Left kidney (tissue), 2 donors: ENCODE data around the gene PPP1CA. TPM values are rescaled to one million over a fixed set of nuclear protein-coding genes. Genes with fewer than 3 reads are reported as not detected.

Experiments used
- DNase-seq: peaks from one replicate; pipeline ENCODE4 v3.0.0-alpha.2; 2013
- polyA plus RNA-seq: library from polyadenylated mRNA; unstranded; fragments of 120-200 nt; gene quantifications from one replicate; pipeline ENCODE4 v1.2.1, GENCODE V29; 2013; ENCODE audit not compliant: insufficient read length

Gene PPP1CA
- polyA plus RNA-seq, 1 donor: 154 TPM

DNA sequence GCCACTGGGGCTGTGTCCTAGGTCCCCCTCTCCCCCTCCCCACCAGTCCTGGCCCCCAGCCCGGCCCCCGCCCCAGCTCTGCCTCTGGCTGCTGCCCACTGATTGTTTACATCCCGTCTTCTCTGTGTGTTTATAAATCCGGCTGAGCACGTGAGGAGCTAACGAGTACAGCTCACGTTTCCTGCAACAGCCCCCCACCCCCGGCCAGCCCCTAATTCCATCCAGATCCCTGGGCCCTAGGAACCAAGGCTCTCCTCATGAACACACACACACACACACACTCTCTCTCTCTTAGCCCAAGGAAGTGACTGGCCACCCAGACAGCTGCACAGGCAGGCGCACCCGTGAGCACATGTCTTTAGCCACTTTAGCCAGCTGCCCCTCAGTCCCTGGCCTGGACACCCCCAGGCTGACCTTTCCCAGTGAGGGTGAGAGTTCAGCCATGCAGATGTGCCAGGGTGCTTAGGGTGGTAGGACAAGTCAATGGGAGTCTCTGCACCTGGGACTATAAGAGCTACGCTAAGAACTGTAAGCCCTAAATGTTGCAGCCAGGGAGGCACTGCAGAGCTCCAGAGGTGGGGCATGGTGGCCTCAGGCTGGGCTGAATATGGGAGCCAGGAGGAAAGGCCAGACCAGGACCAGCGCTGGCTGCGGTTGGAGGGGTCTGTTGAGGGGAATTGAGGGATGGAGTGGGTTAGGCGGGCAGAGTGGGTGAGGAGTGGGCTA, 31.1 kb downstream of the PPP1CA start:
- DNase-seq: no peak

DNA sequence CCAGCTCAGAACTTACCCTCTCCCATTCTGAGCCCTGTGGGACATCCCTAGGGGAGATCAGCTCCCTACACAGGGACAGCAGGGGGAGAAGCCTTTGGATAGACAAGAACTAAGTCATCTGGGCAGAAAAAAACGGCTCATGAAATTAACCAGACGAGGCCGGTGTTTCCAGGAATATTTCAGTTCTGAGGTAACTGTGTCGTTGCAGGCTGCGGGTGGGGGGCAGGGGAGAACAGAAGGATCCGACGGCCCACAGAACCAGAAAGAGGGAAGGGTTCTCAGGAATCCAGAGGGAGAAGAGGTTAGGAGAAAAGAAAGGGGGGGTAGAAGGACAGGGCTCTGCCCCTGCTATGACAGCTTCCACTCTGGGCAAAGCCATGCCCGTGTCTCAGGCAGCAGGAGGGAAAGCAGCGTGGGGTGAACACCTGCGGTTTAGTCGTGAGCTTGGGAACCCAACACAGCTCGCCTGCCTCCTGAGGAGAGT, 31.8 kb downstream of the PPP1CA start:
- no peak for DNase-seq

DNA sequence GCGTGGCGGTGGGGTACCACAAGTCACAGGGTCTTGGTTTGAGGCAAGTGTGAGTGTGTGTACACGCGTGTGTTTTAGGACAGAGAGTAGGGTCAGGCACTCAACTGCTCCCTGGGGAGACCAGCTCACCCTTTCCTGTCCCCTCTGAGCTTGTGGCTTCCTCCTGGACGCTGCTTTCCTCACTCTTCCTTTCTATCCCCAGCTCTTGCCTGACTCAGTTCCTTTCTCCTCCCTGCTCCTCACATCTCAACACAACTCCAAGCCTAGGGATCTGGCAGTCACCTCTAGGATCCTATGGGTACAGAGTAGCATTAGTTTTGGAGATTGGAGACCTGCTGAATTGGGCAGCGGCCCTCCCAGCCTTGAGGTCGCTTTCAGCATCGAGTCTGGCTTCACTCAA, 32.4 kb downstream of the PPP1CA start:
- no peak for DNase-seq

DNA sequence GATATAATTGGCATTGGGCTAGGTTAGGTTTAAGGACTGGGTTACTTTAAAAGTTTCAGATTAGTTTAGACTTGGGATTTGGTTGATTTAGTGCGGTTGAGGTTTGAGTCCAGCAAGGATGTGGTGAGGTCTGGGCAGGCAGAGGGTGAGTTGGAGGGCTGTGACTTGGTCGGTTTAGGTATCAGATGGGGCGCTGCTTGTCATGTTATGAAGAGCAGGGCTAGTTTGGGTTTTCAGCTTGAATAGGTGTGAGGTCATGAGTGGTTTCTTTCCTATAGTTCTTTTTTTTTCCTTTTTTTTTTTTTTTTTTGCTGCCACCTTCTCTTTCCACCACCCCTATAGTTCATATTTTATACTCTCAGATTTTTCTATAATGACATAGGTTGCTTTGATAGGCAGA, 33.0 kb downstream of the PPP1CA start:
- no peak for DNase-seq

DNA sequence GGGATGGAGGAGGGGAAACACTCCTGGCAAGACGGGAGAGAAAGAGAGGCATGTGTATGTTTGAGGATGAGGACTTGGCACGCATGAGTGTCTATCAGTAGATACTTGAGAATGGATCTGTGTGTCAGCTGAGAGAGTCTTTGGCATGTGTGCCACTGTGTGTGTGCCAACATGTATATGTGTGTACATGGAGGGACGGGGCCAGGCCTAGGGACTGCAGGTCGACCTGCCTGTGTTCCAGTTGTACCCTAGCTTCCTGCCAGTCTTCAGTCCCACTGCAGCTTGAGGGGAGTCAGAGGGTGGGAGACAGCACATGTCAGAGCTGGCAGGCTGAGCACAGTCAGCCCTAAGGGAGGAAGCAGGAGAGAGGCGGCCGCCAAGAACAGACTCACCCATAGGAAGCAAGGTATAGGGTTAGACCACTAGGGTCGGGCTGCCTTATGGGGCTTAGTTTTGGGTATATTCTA, 33.9 kb downstream of the PPP1CA start:
- no peak for DNase-seq

DNA sequence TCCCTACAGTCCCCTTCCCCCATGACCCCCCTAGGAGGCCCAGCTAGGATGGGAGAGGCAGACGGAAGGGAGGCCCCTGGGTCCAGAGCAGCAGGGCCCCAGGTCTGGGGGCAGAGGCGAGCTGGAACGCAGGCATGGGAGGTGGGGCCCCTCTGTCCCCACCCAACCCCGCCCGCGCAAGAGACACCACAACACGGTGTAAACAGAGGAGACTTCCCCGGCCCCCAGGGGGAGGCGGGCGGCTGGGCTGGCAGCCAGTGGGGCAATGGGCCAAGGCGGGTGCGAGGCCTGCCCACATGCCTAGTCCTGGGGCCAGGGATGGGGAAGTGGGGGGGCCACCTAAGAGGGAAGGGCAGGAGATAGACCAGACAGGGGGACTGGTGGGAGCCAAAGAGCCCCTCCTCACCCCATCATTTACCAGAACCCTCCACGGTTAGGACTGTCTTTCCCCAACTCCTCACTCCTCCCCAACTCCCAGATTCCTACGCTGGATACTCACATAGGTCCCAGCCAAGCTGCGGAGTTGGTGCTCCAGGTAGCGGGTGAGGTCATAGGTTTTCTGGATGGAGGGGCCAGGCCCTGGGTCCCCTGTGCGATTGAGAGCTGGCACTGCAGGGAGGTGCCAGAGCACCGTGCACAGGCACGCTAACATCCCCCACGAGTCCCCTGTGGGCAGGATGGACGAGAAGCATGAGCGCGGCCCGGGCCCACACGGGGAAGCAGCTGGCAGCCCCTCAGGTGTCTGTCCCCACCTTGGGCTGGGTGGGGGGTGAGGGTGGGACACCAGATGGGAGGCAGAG, 34.5 kb downstream of the PPP1CA start:
- no peak for DNase-seq

DNA sequence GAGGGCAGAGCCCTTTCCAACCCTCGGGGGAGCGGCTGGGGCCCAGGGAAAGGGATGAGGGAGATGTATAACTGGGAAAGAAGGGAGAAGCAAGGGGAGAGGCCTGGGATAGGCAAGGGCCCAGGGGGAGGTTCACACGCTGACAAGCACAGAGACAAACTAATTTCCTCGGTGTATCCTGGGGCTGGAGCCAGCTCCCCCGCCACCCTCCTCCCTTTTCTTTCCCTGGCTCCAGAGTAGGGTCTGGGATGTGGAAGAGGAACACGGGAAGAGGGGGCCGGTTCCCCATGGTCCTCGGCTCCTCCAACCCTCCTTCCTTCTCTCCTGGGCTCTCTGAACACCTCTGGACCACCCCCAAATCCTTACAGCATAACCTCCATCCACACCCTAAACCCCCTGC, 35.1 kb downstream of the PPP1CA start:
- no peak for DNase-seq

DNA sequence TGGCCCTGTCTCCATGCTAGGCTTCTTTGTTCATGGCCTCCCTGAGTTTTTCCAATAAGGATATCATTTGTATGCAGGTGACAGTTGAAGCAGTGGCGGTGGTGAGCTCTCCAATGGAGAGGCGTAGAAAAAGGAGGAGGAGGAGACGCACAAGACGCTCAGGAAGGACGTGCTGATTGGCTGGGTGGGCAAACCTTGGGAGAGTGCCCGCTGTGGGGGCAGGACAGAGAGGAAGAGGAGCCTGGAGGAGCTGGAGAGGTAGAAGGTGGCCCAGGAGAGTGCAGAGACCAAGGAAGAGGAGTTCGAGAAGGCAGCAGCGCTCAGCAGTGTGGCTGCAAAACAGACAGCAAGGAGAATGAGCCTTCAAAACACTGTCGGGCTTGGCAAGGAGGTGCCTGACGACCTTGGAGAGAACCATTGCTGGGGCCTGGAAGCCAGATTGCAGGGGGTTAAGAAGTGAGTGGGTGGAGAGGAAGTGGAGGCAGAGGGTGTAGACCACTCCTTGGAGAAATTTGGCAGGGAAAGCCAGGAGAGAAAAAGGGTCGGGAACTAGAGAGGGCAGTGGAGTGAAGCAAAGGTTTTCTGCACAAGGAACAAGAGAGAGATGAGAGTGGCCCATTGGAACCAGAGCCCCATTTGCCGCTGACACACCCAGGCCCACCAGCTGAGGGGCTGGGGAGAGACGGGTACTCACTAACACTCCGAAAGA, 35.8 kb downstream of the PPP1CA start:
- no peak for DNase-seq

DNA sequence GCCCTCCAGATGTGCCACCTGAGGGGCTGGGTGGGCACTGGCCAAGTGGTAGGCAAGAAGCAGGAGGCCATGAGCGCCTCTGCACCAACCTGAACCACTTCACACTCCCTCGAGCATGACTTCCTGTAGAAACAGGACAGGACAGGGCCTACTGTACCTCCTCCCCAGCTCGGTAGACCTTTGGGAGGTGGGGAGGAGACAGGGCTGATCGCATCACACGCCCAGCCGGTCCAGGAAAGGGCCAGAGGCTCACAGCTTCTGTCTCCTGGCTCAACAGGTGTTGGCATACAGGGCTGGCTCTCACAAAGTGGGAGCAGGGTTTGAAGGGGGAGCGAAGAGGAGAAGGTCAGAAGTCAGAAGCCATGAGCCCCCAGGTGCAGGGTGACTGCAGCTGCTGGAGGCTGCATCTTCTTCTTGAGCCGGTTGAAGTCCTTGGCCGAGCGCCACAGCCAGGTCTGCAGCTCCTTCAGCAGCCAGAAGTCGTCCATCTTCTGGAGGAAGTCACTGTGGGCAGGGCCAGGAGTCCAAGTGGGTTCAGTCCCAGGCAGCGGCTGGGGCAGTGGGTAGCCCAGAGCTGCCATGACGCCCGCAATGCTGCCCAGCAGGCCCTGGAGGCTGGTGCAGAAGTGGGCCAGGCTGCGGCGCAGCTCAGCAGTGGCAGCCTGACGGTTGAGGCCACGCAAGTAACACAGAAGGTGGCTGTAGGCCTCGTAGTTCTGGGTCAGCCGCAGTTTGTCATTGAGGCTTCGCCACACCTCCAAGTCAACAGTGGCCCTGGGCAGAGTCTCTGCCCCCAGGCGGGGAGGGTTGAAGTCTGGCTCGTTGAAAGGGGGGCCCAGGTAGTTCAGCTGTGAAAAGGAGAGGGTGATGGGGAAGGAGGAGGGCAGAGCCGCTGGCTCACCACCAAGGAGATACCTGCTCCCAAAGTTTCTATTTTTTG, 36.6 kb downstream of the PPP1CA start:
- DNase-seq: no peak

DNA sequence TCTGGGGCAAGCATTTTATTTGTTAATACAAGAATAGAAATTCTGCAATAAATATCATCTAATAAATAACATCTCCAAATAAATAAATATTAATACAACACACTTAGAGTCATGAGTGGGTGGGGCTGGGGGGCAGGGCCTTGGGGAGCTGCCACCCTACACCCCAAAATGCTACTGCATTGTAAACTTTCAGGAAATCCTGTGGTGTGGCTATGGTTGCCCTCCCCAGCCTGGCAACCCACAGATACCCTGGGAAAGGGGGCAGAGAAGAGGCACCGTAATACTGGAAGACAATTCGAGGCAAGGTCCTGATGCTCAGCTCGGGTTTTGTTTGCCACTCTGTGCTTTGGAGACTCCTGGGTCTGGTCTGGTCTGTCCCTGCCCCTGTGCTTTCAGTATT, 37.5 kb downstream of the PPP1CA start:
- no peak for DNase-seq

DNA sequence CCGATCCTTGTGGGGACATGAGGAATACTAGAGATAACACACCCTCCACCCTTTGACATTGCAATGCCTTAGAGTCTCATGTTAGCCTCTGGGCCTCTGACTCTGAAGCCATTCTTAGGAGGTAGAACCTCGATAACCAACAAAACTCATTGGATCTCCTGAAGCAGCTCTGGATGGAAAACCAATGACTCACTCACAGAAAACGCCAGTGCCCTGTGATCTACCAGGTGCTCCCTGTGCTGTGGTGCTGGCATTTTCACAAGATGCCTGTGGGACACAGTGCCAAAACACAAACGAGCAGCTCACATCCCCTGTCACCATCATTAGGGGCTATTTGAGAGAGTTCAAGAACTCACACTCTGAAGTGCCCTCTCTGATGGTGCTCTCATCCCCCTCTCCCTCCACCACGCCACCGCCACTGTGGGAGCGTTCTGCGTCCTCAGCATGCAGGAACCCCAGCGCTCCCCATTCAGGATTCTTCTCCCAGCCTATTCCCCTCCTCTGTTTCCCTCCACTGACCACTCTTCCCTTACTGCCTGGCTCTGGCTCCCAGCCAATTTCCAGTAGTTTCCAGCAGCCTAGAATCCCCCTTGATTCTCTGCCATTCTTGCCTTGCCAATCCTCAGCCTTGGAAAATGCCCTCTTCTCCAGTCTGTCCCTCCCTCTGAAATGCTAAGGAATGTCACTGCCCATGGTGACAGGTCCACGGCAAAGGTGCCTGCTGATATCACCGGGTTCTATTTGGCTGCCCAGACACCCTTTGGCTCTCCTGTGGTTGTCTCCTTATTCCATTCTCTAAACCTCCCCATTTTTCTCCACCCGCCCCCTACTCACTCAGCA, 43.6 kb downstream of the PPP1CA start:
- no peak for DNase-seq

DNA sequence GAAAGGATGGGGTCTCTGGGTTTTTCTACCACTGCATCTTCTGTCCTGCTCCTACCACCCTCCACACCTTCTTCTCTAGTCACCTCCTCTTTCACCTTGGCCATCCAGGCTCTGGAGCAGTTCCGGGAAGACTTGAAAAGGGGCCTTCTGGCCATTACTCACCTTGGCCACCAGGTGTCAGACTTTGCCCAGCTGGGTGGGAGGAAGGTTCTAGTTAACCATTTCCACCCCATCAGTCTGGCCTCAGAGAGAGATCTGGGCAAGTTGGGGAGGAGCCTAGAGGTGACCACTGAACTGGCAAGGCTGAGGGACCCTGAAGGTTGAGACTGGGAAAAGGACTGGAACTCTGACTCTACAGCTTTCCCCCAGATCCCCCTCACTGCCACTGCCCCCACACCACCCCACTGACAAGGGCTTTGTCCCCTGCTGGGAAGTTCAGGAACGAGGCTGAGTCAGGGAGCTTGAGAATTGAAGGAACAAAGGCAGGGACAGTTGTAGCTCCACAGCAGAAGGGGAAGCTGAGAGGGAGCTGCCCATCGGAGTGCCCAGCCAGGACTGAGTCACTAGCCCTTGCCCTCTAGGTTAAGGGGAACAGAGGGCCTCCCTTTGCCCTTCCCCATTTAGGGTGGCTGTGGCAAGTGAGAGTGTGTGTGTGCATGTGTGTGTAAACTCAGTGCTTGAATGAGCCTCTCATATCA, 44.6 kb downstream of the PPP1CA start:
- DNase-seq: peak; percentile 77

DNA sequence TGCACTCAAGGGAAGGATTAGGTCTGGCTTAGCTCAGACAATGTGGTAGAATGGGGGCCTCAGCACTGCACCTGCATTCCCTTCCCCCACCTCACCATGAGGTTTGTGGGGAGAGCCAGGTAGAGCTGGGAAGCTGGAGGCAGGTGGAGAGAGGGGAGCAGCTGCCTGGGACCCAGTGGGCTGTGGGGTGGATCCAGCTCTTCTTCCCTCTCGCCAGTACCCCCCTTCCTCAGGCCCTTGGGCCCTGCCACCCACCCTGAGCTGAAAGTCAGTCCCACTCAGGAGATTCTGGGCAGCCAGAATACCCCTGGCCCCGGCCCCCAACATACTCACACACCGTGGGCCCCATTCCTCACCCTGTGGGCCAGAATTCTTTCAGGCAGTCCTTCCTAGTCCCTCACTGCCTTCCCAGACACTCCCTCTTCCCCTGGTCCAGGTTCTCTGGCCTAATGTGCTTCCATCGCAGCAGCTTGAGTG, 45.2 kb downstream of the PPP1CA start:
- no peak for DNase-seq

DNA sequence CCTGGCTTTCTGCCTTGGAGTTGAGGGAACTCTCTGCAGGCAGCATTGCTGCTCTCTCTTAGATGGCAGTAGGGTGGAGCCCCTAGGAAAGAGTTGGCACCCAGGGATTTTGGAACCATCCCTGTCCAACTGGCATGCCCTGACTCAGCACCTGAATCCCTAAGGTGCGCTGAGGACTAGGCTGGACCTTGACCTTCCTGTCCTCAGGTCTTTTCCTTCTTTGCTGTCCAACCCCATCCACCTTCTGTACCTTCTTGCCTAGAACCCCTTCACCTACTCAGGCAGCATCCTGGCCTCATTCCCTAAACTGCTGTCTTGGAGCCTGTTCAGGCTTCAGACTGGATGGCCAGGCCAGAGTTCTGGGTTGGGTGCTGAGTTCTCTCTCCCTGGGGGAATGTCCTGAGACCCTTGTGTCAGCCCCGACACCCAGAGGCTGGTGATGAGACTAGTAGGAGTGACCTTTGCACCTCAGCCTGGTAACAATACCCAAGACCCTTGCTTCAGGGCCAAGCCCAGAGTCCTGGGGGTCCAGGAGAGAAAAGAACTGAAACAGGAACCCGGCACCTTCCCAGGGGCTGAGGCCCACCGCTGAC, 45.8 kb downstream of the PPP1CA start:
- no peak for DNase-seq

DNA sequence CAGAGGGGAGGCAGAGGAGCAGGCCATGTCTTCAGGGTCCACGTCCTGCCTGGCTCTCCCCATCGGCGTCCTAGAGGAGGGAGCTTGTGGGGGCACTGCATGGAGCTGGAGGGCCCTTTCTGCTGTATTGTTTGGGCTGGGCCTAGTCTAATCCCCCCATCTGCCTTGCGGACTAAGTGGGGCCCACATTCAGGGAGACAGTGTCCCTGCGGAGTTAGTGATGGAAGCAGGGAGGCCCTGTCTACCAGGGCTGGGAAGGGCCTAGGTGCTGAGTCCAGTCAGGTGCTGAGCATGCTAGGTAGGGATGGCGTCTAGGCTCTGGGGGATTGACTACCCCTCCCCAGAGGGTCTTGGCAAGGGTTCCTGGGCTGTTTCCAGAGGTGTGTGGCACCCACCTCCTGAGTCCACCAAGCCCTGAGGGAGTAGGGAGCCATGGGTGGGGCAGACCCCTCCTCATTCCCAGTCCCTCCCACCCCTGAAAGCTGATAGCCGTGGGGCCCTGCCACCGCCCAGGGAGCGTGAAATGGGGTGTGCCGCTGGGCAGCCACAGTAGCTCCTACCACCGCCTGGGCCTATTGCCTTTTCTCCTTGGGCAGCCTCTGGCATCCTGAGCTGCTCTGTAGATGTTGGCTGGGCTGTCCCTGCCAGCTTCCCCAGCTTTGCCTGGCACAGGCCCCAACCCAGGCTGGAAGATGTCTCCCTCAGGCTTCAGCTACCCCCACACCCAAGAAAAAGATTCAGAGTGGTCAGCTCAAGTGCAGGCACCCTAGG, 46.5 kb downstream of the PPP1CA start:
- DNase-seq: no peak

DNA sequence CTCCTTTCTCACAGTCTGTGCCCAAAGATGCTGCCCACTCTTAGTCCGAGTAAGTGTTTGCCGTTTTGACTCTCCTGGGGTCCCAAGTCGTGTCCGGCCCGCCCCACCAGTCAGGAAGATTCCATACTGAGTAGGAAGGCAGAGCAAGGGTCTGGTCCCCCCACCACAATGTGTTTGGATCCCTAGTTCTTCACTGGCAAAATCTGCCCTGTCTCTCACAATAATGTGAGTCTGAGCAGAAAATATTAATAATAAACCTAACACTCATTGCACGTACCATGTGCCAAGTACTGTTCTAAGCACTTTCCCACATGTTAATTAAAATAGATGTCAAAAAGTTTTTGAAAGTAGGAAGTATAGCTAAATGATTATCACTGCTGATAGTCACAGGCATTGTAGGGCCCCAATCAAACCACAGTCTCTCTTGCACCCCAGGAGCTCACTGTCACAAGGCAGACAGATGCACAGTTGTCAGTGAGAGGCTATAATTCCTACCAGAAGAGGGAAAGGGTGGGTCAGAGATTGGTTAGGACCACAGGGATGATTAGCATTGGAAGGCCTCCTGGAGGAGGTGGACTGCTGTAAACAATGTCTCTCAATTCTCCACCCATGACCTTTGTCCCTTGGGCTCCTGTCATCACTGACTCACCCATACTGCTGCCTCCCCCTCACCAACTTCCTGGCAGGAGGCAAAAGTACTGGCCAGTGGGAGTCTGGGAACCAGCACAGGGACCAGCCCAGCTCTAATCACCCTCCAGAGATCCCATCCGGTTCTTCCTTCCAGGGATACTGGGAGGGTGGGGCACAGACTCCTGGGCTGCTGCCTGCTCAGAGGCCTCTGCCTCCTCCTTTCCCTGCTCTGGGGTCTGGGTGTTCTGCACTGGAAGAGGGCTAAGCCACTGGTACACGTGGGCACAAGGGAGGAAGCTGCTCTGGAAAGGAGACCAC, 47.3 kb downstream of the PPP1CA start:
- no peak for DNase-seq

DNA sequence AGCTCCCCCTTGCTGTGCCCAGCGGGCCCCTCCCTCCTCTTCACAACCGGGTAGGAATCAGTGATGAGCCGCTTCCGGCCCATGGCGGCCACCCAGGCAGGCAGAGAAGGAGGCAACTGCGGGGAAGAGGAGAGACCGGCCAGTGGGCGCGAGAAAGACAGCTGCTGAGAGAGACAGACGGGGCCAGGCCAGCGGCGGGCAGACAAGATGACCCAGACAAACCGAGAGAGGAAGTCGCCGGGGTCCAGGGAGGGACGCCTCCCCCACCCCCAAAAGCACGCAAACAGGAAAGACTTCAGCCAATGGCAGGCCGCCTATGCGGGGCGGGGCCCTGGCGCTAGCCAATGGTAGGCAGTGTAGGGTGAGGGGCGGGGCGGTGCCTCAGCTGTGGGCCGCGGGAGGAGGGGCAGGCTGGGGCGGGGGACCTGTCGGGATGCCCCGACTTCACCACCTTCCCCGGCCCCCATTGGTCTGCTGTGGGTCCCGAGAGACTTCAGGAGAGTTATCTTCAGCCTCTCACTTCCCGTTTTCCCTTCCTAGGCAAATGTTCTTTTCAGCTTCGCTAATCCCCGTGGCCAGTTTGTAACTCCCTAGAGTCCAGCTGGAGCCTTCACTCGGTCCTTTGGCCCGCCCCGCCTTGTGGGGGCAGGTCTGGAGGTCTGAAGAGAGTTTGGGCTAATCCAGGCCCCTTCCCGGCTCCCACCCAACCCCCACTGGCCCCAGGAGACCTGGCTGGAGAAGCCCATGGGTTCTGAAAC, 48.2 kb downstream of the PPP1CA start, which contains the start of gene POLD4:
POLD4 (minus strand) TSS at position 230 of the 758 bp plus-strand sequence; CDS start at position 83, 147 bp downstream.
- peak; percentile 93 for DNase-seq
